ENCODE results near the gene RBM26.

The RBM26 gene

DNA sequence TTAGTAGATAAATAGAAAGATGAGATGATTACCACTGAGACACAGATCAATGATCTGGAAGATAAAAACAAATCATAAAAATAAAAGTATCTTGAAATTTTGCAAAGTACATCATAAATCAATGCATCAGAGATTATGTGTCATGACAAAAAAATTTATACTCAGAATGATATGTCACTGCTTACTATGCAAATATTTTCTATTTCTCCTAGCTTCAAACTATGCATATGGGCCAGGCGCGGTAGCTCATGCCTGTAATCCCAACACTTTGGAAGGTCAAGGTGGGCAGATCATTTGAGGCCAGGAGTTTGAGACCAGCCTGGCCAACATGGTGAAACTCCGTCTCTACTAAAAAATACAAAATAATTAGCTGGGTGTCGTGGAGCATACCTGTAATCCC, 17.3 kb upstream of the RBM26 start:
- no peak for DNase-seq (ENCODE audit: low read depth in 2 of 2, low spot score in 1 of 2)

DNA sequence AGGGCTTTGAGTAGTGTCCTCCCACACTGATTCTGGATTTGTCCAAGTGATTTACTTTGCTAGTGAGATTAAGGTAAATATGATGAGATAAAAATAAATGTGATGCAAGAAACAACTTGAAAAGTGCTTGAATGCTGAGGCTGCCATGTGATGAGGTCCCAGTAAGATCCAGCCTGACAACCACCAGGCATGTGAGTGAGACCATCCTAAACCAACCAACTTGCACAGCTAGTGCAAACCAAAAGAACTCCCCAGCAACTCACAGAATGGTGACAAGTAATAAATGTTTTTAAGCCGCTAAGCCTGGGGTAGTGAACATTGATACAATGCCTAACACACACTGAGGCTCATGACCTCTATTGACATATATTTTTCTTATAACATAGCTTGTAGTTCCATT, 13.3 kb upstream of the RBM26 start:
- DNase-seq (ENCODE audit: low read depth in 2 of 2, low spot score in 1 of 2), result no peak

GRCh38 chr13:79417741-79418140, 11.7 kb upstream of the RBM26 start:
- DNase-seq (ENCODE audit: low read depth in 2 of 2, low spot score in 1 of 2), result no peak

DNA sequence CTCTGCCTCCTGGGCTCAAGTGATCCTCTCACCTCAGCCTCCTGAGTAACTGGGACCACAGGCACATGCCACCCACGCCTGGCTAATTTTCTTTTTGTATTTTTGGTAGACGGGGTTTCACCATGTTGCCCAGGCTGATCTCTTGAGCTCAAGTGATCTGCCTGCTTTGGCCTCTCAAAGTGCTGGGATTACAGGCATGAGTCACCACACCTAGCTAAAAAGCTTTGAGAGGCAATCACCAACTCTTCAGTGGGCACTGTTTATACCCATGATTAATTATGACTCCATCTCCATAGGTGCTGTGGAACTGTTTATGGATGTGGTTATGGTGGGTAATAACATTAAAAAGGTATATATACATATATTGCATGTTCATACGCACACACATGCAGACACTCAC, 7.5 kb upstream of the RBM26 start:
- no peak for DNase-seq (ENCODE audit: low read depth in 2 of 2, low spot score in 1 of 2)

- no peak for DNase-seq (ENCODE audit: low read depth in 2 of 2, low spot score in 1 of 2)
Observed at GRCh38 chr13:79409828-79410227, 3.8 kb upstream of the RBM26 start.

GRCh38 chr13:79407349-79407979, 1.4 kb upstream of the RBM26 start:
- no peak for DNase-seq (ENCODE audit: low read depth in 2 of 2, low spot score in 1 of 2)

DNA sequence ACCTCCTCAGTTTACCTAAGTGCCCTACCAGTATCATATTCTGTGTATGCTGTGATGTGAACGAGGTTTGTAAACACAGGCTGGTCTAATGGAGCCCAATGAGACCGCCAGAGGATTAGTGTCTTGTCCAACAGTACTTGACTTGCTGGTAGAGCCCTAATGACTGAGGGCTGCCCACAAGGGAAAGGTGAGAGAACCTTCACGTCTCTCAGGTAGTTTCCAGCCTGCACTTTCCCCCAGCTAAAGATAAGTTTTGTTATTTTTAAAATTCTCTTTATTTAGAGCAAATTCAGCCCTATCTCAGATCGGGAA, 498 bp upstream of the RBM26 start:
- no peak for DNase-seq (ENCODE audit: low read depth in 2 of 2, low spot score in 1 of 2)

GRCh38 chr13:79405501-79405830, 589 bp downstream of the RBM26 start:
- DNase-seq (ENCODE audit: low read depth in 2 of 2, low spot score in 1 of 2), result no peak

GRCh38 chr13:79404985-79405384, 1.1 kb downstream of the RBM26 start:
- no peak for DNase-seq (ENCODE audit: low read depth in 2 of 2, low spot score in 1 of 2)

DNA sequence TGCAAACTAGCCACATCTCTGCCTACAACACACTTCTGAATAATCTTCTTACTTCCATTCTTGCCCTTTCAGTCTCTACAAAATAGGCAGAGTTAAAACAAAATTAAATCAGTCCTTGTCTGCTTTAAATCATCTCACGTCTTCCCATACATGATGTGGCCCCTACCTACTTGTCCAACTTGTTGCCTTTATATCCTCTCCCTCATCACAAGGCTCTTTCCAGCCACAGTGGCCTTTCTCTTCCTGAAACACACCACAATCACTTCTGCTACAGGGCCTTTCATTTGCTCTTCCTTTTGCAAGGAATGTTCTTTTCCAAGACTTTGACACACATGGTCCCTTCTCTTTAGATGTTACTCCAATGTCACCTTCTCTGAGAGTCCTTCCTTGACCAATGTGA, 1.7 kb downstream of the RBM26 start:
- DNase-seq (ENCODE audit: low read depth in 2 of 2, low spot score in 1 of 2), result no peak

DNA sequence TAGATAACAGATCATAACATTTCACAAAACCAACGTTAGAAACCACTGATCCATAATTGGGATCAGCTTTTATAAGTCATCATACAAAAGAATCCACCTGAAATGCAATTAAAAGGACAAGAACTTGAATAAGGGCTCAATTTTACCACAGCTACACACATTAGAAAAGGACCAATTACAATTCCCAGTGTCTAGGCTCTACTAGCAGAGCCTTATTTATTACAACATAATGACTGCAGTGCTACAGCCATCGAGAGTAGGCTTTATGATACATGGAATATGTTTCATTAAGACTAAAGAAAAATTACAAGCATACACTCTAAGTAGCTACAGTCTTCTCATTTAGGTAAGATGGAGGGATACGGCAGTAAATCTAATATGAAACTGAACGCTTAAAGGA, 2.9 kb downstream of the RBM26 start:
- no peak for DNase-seq (ENCODE audit: low read depth in 2 of 2, low spot score in 1 of 2)

- DNase-seq (ENCODE audit: low read depth in 2 of 2, low spot score in 1 of 2), result no peak
Observed at GRCh38 chr13:79402679-79403078, 3.4 kb downstream of the RBM26 start.

DNA sequence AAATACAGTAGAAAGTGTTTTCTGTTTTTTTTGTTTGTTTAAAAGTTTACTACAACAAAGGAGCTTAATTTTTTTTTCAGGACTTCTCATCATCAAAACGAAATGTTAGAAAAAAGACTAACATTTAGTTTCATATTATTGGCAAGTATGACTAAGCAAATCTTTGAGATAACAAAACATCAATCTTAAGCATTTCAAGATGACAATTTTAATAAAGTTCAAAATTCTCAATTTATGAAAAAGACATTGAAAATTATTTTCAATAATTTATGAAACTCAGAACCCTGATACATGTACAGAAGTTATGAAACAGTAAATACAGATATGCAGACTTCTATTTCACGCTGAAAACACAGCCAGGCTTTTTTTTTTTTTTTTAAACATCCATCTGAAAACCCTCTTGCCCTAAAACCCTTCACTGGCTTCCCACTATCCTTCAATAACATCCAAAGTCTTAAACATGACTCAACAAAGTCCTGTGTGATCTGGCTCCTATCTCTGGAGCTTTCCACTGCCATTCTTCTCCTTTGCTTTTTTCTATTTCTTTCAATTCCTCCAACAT, 3.9 kb downstream of the RBM26 start:
- DNase-seq (ENCODE audit: low read depth in 2 of 2, low spot score in 1 of 2), result no peak

GRCh38 chr13:79401259-79402070, 4.6 kb downstream of the RBM26 start:
- no peak for DNase-seq (ENCODE audit: low read depth in 2 of 2, low spot score in 1 of 2)

DNA sequence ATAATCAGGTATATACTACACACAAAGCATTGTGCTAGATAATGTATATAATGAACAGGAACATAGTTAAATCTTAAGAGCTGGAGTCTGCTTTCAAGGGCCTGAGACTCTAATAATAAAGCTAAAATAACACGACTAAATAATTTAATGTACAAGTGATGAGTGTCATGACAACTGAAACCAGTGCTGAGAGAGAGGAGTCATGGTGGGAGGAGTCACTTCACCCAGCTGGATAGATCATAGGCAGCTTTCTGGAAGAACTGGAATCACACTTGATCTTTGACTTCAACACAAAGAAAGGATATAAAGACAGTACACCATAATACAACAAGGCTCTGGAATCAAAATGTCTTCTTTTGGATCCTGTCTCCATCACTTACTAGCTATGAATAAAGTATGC, 7.1 kb downstream of the RBM26 start:
- DNase-seq (ENCODE audit: low read depth in 2 of 2, low spot score in 1 of 2), result no peak

GRCh38 chr13:79398127-79398526, 7.9 kb downstream of the RBM26 start:
- DNase-seq (ENCODE audit: low read depth in 2 of 2, low spot score in 1 of 2), result no peak

GRCh38 chr13:79395881-79396280, 10.2 kb downstream of the RBM26 start:
- no peak for DNase-seq (ENCODE audit: low read depth in 2 of 2, low spot score in 1 of 2)

- peak in 1 of 2 donors; percentile 13 for DNase-seq (ENCODE audit: low read depth in 2 of 2, low spot score in 1 of 2)
Observed at GRCh38 chr13:79393564-79394249, 12.3 kb downstream of the RBM26 start.

GRCh38 chr13:79392882-79393563, 13.0 kb downstream of the RBM26 start:
- DNase-seq (ENCODE audit: low read depth in 2 of 2, low spot score in 1 of 2), result no peak

GRCh38 chr13:79389026-79389425, 17.0 kb downstream of the RBM26 start:
- DNase-seq (ENCODE audit: low read depth in 2 of 2, low spot score in 1 of 2), result no peak

DNA sequence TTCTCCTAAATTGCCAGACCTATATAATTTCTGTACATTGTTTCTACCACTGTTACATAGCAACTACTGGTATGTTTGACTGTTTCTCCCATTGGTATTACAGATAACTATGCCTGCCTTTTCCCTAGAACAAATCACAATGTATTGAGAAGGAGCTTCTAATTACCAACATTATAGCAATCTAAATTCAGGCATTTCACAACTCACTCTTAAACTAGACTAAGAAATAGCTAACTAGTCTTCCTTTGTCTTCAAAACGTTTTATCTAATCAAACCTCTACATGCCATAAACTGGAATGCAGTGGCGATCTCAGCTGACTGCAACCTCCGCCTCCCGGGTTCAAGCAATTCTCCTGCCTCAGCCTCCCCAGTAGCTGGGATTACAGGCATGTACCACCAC, 18.2 kb downstream of the RBM26 start:
- DNase-seq (ENCODE audit: low read depth in 2 of 2, low spot score in 1 of 2), result no peak
